Gastrocnemius medialis (tissue), 4 donors: ENCODE measurements around the gene PLD1. TPM values are rescaled to one million over a fixed set of nuclear protein-coding genes. Genes with fewer than 3 reads are reported as not detected.
"Not testable (repeated sequence)": the region's sequence is repeated elsewhere in the genome, so short reads cannot be mapped to it uniquely, and the experiment has no call there.

Source experiments
- ATAC-seq, 2 donors: fragments of 150-250 bp; one replicate each; pipeline ENCODE4 v1.9.1; 2016
- DNase-seq, 2 donors: peaks; one replicate each; pipeline ENCODE4 v3.0.0-alpha.2; 2019
- H3K27ac ChIP-seq, 4 donors: fragments of 200-600 bp; sonication (generic); 1 replicate in 1 of 4; 2 replicates in 3 of 4; pipeline ENCODE4 v1.5.1; 2016 to 2018; ENCODE audit warnings: mild to moderate bottlenecking in 2 of 4, moderate library complexity in 1 of 4
- H3K27me3 ChIP-seq, 3 donors: fragments of 200-600 bp; sonication (generic) in 2 of 3; 1 replicate in 1 of 3; 2 replicates in 2 of 3; pipeline versions ENCODE4 v1.5.1 to v1.6.0; 2016 to 2019; ENCODE audit warnings: mild to moderate bottlenecking in 1 of 3, moderate library complexity in 1 of 3
- H3K36me3 ChIP-seq, 2 donors: fragments of 200-600 bp; sonication (generic) in 1 of 2; one replicate each; pipeline ENCODE4 v1.5.1; 2017 to 2018
- H3K4me1 ChIP-seq, 2 donors: fragments of 200-600 bp; sonication (generic) in 1 of 2; one replicate each; pipeline ENCODE4 v1.5.1; 2016 to 2017; ENCODE audit warnings: mild to moderate bottlenecking in 2 of 2
- H3K4me3 ChIP-seq, 4 donors: fragments of 200-600 bp; sonication (generic) in 3 of 4; 1 replicate in 1 of 4; 2 replicates in 3 of 4; pipeline ENCODE4 v1.5.1; 2016 to 2019; ENCODE audit warnings: mild to moderate bottlenecking in 2 of 4
- H3K9me3 ChIP-seq, 3 donors: fragments of 200-600 bp; sonication (generic) in 2 of 3; 1 replicate in 1 of 3; 2 replicates in 2 of 3; pipeline ENCODE4 v1.5.1; 2016 to 2019
- CTCF ChIP-seq, 5 experiments: fragments of 450-650 bp in 3 of 5; fragments of 200-600 bp in 2 of 5; sonication (generic) in 2 of 5; IDR thresholded peaks in 4 of 5; conservative IDR thresholded peaks in 1 of 5; 1 replicate in 4 of 5; 2 replicates in 1 of 5; pipeline ENCODE4 v1.5.1; 2016 to 2019; ENCODE audit warnings: antibody characterized with exemption in 5 of 5, mild to moderate bottlenecking in 3 of 5, moderate library complexity in 3 of 5
- POLR2A ChIP-seq, 2 donors: fragments of 450-650 bp; IDR thresholded peaks; one replicate each; pipeline ENCODE4 v1.6.1; 2017; ENCODE audit warnings: antibody characterized with exemption in 2 of 2, mild to moderate bottlenecking in 2 of 2, moderate library complexity in 2 of 2
- in situ Hi-C, 4 donors: fragments of 200-750 bp; cut with MboI; loops; one replicate each; pipeline versions ENCODE4 v1.15.0 to v1.8.0; 2017; ENCODE audit warnings: low sequenced_read_pairs in 4 of 4
- intact Hi-C: fragments of 100-400 bp; cut with DNase I; formaldehyde crosslinking; loops from one replicate; pipeline ENCODE4 v1.15.1; 2023; ENCODE audit warnings: low total_unique reads
- total RNA-seq, 4 donors: library from RNA; depleted of rRNA; stranded (reverse); fragments of >200 nt; gene quantifications; one replicate each; pipeline versions ENCODE4 v1.1.0 to v1.2.3, GENCODE V29; 2016

Gene PLD1
- total RNA-seq, result 1 to 10 TPM; 1.9 to 5.6 (median 4.6) TPM

GRCh38 chr3:171809861-171810628 lies at the start of gene PLD1:
PLD1 (minus strand) TSS chr3:171810483; CDS start chr3:171738051, 72,432 bp downstream.
- TF ChIP-seq CTCF (IDR thresholded peaks at IDR 0.05 in 4 of 5, conservative IDR thresholded peaks at IDR 0.05 in 1 of 5) (no peak), POLR2A (IDR thresholded peaks at IDR 0.05) (peak in 1 of 2 donors; percentile 24)
- DNase-seq (peak; percentile 50 to 70), ATAC-seq (peak; percentile 53 to 60)
- Histone ChIP-seq H3K4me3 (peak within 1 kb of the TSS; percentile 68 to 86 (median 74)), H3K27me3 (no peaks in the 10 kb centered on the region), H3K27ac (peak within 1 kb of the TSS; percentile 66 to 81 (median 75)), H3K36me3 (no peaks in the 10 kb centered on the region), H3K9me3 (no peaks in the 10 kb centered on the region), H3K4me1 (peaks cover 6 to 11% of the 10 kb centered on the region in 2 donors)
- intact Hi-C loops, result no loop called here
- in situ Hi-C loops, result no loop called here

- DNase-seq, H3K4me1 ChIP-seq, H3K36me3 ChIP-seq, ATAC-seq, H3K27me3 ChIP-seq, H3K9me3 ChIP-seq, in situ Hi-C loops, H3K27ac ChIP-seq, intact Hi-C loops, H3K4me3 ChIP-seq: not testable (repeated sequence)
Observed at GRCh38 chr3:171858770-171859169, 48.5 kb upstream of the PLD1 start.

GRCh38 chr3:171854649-171855305 lies 44.5 kb upstream of the PLD1 start:
- no peak for TF ChIP-seq POLR2A (IDR thresholded peaks at IDR 0.05)
- no peaks in the 10 kb centered on the region for H3K4me1 ChIP-seq
- H3K27me3 ChIP-seq, result no peaks in the 10 kb centered on the region
- no peak overlapping the region for H3K4me3 ChIP-seq
- H3K27ac ChIP-seq, result no peak overlapping the region
- no peaks in the 10 kb centered on the region for H3K36me3 ChIP-seq
- intact Hi-C loops, result no loop called here
- no peak for DNase-seq
- in situ Hi-C loops, result no loop called here
- peaks cover 0 to 3% (median 0%) of the 10 kb centered on the region in 3 donors for H3K9me3 ChIP-seq
- no peak for ATAC-seq

- Histone ChIP-seq H3K27me3 (no peaks in the 10 kb centered on the region), H3K4me3 (no peak overlapping the region), H3K4me1 (no peaks in the 10 kb centered on the region), H3K27ac (no peak overlapping the region), H3K36me3 (no peaks in the 10 kb centered on the region), H3K9me3 (peaks cover 0 to 3% (median 0%) of the 10 kb centered on the region in 3 donors)
- in situ Hi-C loops (no loop called here), intact Hi-C loops (no loop called here)
- TF ChIP-seq CTCF (IDR thresholded peaks at IDR 0.05 in 4 of 5, conservative IDR thresholded peaks at IDR 0.05 in 1 of 5) (no peak), POLR2A (IDR thresholded peaks at IDR 0.05) (no peak)
- ATAC-seq, result no peak
- DNase-seq, result no peak
Observed at GRCh38 chr3:171851660-171852058, 41.4 kb upstream of the PLD1 start.

- intact Hi-C loops, result no loop called here
- DNase-seq, result no peak
- no peaks in the 10 kb centered on the region for H3K36me3 ChIP-seq
Observed at GRCh38 chr3:171850960-171851659, 40.8 kb upstream of the PLD1 start.

More at GRCh38 chr3:171850960-171851659, 40.8 kb upstream of the PLD1 start:
- H3K4me1 ChIP-seq, result no peaks in the 10 kb centered on the region
- no peak for TF ChIP-seq CTCF (IDR thresholded peaks at IDR 0.05 in 4 of 5, conservative IDR thresholded peaks at IDR 0.05 in 1 of 5)
- TF ChIP-seq POLR2A (IDR thresholded peaks at IDR 0.05), result no peak
- peaks cover 0 to 3% (median 0%) of the 10 kb centered on the region in 3 donors for H3K9me3 ChIP-seq
- no peak overlapping the region for H3K27ac ChIP-seq
- in situ Hi-C loops, result no loop called here
- no peaks in the 10 kb centered on the region for H3K27me3 ChIP-seq
- H3K4me3 ChIP-seq, result no peak overlapping the region
- no peak for ATAC-seq
